ENCODE results near the gene PRDX5.

GRCh38 chr11:64364435-64364834 is 46.5 kb downstream of the PRDX5 start:
- TF ChIP-seq, protein P1, sequence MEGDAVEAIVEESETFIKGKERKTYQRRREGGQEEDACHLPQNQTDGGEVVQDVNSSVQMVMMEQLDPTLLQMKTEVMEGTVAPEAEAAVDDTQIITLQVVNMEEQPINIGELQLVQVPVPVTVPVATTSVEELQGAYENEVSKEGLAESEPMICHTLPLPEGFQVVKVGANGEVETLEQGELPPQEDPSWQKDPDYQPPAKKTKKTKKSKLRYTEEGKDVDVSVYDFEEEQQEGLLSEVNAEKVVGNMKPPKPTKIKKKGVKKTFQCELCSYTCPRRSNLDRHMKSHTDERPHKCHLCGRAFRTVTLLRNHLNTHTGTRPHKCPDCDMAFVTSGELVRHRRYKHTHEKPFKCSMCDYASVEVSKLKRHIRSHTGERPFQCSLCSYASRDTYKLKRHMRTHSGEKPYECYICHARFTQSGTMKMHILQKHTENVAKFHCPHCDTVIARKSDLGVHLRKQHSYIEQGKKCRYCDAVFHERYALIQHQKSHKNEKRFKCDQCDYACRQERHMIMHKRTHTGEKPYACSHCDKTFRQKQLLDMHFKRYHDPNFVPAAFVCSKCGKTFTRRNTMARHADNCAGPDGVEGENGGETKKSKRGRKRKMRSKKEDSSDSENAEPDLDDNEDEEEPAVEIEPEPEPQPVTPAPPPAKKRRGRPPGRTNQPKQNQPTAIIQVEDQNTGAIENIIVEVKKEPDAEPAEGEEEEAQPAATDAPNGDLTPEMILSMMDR (IDR thresholded peaks at IDR 0.05; ENCODE audit: low read depth, low read length, missing input control) = no peak
- TF ChIP-seq TAF1 (conservative IDR thresholded peaks at IDR 0.05) (no peak), RAD21 (IDR thresholded peaks at IDR 0.05) (no peak)
- TF ChIP-seq, protein P2, sequence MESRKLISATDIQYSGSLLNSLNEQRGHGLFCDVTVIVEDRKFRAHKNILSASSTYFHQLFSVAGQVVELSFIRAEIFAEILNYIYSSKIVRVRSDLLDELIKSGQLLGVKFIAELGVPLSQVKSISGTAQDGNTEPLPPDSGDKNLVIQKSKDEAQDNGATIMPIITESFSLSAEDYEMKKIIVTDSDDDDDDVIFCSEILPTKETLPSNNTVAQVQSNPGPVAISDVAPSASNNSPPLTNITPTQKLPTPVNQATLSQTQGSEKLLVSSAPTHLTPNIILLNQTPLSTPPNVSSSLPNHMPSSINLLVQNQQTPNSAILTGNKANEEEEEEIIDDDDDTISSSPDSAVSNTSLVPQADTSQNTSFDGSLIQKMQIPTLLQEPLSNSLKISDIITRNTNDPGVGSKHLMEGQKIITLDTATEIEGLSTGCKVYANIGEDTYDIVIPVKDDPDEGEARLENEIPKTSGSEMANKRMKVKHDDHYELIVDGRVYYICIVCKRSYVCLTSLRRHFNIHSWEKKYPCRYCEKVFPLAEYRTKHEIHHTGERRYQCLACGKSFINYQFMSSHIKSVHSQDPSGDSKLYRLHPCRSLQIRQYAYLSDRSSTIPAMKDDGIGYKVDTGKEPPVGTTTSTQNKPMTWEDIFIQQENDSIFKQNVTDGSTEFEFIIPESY (IDR thresholded peaks at IDR 0.05) = no peak
